PFSK-1 (cell line): ENCODE results near the gene HDGFL2.
A peak's percentile ranks its signal among the peaks of the same experiment; 100 is the strongest.

Experiments
- FOXP2 ChIP-seq: optimal IDR thresholded peaks from 2 replicates; pipeline ENCODE3; 2011; ENCODE audit warnings: borderline replicate concordance, control low read depth, inconsistent platforms; ENCODE audit not compliant: insufficient read depth; ENCODE audit errors: extremely low read length, extremely low read depth
- POLR2AphosphoS5 ChIP-seq: IDR thresholded peaks from 2 replicates; pipeline ENCODE4 v1.6.1; 2012; ENCODE audit warnings: low read depth, mild to moderate bottlenecking, control low read depth, low read length, moderate library complexity
- REST ChIP-seq, 2 experiments: IDR thresholded peaks; 2 replicates each; pipeline versions ENCODE4 v1.6.1 to v1.8.0; 2011 to 2012; ENCODE audit warnings: low read depth in 2 of 2, low read length in 2 of 2, control low read depth in 1 of 2, inconsistent platforms in 1 of 2, mild to moderate bottlenecking in 1 of 2, moderate library complexity in 1 of 2; ENCODE audit not compliant: insufficient read depth in 1 of 2
- SIN3A ChIP-seq: IDR thresholded peaks from 2 replicates; pipeline ENCODE4 v1.6.1; 2012; ENCODE audit warnings: mild to moderate bottlenecking, low read length, moderate library complexity, borderline replicate concordance; ENCODE audit not compliant: insufficient read depth
- TAF1 ChIP-seq: IDR thresholded peaks from 2 replicates; pipeline ENCODE4 v1.6.1; 2012; ENCODE audit warnings: low read length, control low read depth, borderline replicate concordance; ENCODE audit not compliant: insufficient read depth

HDGFL2 gene

GRCh38 chr19:4434391-4434790 is 37.7 kb upstream of the HDGFL2 start:
- no peak for TF ChIP-seq REST (IDR thresholded peaks at IDR 0.05; ENCODE audit: insufficient read depth in 1 of 2, low read depth in 2 of 2, low read length in 2 of 2)
- TF ChIP-seq POLR2AphosphoS5 = no peak
- TF ChIP-seq SIN3A = no peak
- TF ChIP-seq FOXP2 = no peak
- no peak for TF ChIP-seq TAF1

GRCh38 chr19:4436231-4436630 is 35.9 kb upstream of the HDGFL2 start:
- no peak for TF ChIP-seq TAF1
- no peak for TF ChIP-seq POLR2AphosphoS5
- TF ChIP-seq SIN3A = no peak
- no peak for TF ChIP-seq FOXP2
- no peak for TF ChIP-seq REST (IDR thresholded peaks at IDR 0.05; ENCODE audit: insufficient read depth in 1 of 2, low read depth in 2 of 2, low read length in 2 of 2)

GRCh38 chr19:4437103-4437502 is 35.0 kb upstream of the HDGFL2 start:
- no peak for TF ChIP-seq SIN3A
- TF ChIP-seq TAF1 = no peak
- TF ChIP-seq REST (IDR thresholded peaks at IDR 0.05; ENCODE audit: insufficient read depth in 1 of 2, low read depth in 2 of 2, low read length in 2 of 2) = no peak
- TF ChIP-seq POLR2AphosphoS5 = no peak
- TF ChIP-seq FOXP2 = no peak

GRCh38 chr19:4439243-4439642 is 32.9 kb upstream of the HDGFL2 start:
- no peak for TF ChIP-seq TAF1
- TF ChIP-seq REST (IDR thresholded peaks at IDR 0.05; ENCODE audit: insufficient read depth in 1 of 2, low read depth in 2 of 2, low read length in 2 of 2) = no peak

GRCh38 chr19:4441994-4442818 is 29.9 kb upstream of the HDGFL2 start:
- TF ChIP-seq TAF1 (no peak), POLR2AphosphoS5 (peak; percentile 36; the same call in 1 of the 2 replicates)
